ENCODE data around the gene APOOL.

DNA sequence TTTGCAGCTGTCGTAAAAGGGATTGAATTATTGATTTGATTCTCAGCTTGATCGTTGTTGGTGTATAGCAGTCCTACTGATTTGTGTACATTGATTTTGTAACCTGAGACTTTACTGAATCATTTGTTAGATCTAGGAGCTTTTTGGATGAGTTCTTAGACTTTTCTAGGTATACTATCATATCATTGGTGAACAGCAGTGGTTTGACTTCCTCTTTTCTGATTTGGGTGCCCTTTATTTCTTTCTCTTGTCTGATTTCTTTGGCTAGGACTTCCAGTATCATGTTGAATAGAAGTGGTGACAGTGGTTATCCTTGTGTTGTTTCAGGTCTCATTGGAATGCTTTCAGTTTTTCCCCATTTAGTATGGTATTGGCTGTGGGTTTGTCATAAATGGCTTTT lies 8.4 kb downstream of the APOOL start:
- TF ChIP-seq CHD2 (IDR thresholded peaks at IDR 0.05; ENCODE audit: low read depth, low read length) (no peak), ZNF230 (CRISPR knock-in tag; IDR thresholded peaks at IDR 0.05) (no peak), MXI1 (IDR thresholded peaks at IDR 0.05; ENCODE audit: borderline replicate concordance, low read depth, low read length) (no peak), ATF3 (CRISPR knock-in tag; IDR thresholded peaks at IDR 0.05) (no peak), ELF4 (CRISPR knock-in tag; IDR thresholded peaks at IDR 0.05; ENCODE audit: borderline replicate concordance) (no peak), CTCF (CRISPR knock-in tag; IDR thresholded peaks at IDR 0.05) (no peak), ZNF232 (CRISPR knock-in tag; IDR thresholded peaks at IDR 0.05; ENCODE audit: borderline replicate concordance) (no peak), ZNF460 (CRISPR knock-in tag; IDR thresholded peaks at IDR 0.05; ENCODE audit: borderline replicate concordance) (no peak), STAG1 (CRISPR knock-in tag; IDR thresholded peaks at IDR 0.05) (no peak), JUNB (CRISPR knock-in tag; IDR thresholded peaks at IDR 0.05; ENCODE audit: borderline replicate concordance) (no peak), TFE3 (CRISPR knock-in tag; IDR thresholded peaks at IDR 0.05) (no peak), KDM5A (IDR thresholded peaks at IDR 0.05; ENCODE audit: borderline replicate concordance, low read length) (no peak)

Data from HepG2 (cell line).